SK-N-SH treated with all-trans-retinoic acid at 6 μM for 48 hours (cell line): Measurements from ENCODE around the gene MOCS3.

Source experiments
- ATAC-seq: fragments of 200-7000 bp; cut with Tn5 transposase; 3 replicates; pipeline ENCODE4 v1.9.1; 2020; ENCODE audit warnings: mild to moderate bottlenecking, moderate library complexity
- ARNTL ChIP-seq: fragments of 450-650 bp; formaldehyde crosslinking; IDR thresholded peaks from 2 replicates; pipeline ENCODE4 v1.5.0; 2020; ENCODE audit warnings: low read depth, mild to moderate bottlenecking, moderate library complexity, borderline replicate concordance
- BACH2 ChIP-seq: fragments of 250-450 bp; sonication (Bioruptor Pico); IDR thresholded peaks from 2 replicates; pipeline ENCODE4 v1.9.0; 2021; ENCODE audit warnings: mild to moderate bottlenecking, borderline replicate concordance
- CREB5 ChIP-seq: fragments of 250-450 bp; sonication (Bioruptor Pico); IDR thresholded peaks from 2 replicates; pipeline ENCODE4 v1.5.1; 2020; ENCODE audit warnings: low read depth, mild to moderate bottlenecking, moderate library complexity
- CSDC2 ChIP-seq: fragments of 250-450 bp; sonication (Bioruptor Pico); IDR thresholded peaks from 2 replicates; pipeline ENCODE4 v1.5.0; 2020; ENCODE audit warnings: mild to moderate bottlenecking, moderate library complexity
- ESRRG ChIP-seq: fragments of 250-450 bp; sonication (Bioruptor Pico); IDR thresholded peaks from 2 replicates; pipeline ENCODE4 v1.6.1; 2021; ENCODE audit warnings: mild to moderate bottlenecking
- GLIS3 ChIP-seq: fragments of 250-450 bp; sonication (Bioruptor Pico); IDR thresholded peaks from 2 replicates; pipeline ENCODE4 v1.5.0; 2020; ENCODE audit warnings: mild to moderate bottlenecking, moderate library complexity
- ISL1 ChIP-seq: fragments of 250-450 bp; sonication (Bioruptor Pico); IDR thresholded peaks from 2 replicates; pipeline ENCODE4 v2.1.2; 2022; ENCODE audit warnings: mild to moderate bottlenecking, moderate library complexity
- OSR1 ChIP-seq: fragments of 250-450 bp; sonication (Bioruptor Pico); IDR thresholded peaks from 2 replicates; pipeline ENCODE4 v1.8.0; 2022; ENCODE audit warnings: moderate library complexity, mild to moderate bottlenecking, inconsistent platforms
- PPARA ChIP-seq: fragments of 250-450 bp; sonication (Bioruptor Pico); IDR thresholded peaks from 2 replicates; pipeline ENCODE4 v1.5.0; 2020; ENCODE audit warnings: mild to moderate bottlenecking, borderline replicate concordance
- RARB ChIP-seq: fragments of 250-450 bp; sonication (Bioruptor Pico); IDR thresholded peaks from 2 replicates; pipeline ENCODE4 v1.8.0; 2021; ENCODE audit warnings: mild to moderate bottlenecking, moderate library complexity
- SNAI2 ChIP-seq: fragments of 250-450 bp; sonication (Bioruptor Pico); IDR thresholded peaks from 2 replicates; pipeline ENCODE4 v1.5.0; 2020; ENCODE audit warnings: mild to moderate bottlenecking, moderate library complexity
- TOX ChIP-seq: fragments of 250-450 bp; sonication (Bioruptor Pico); IDR thresholded peaks from 2 replicates; pipeline ENCODE4 v1.8.0; 2021; ENCODE audit warnings: mild to moderate bottlenecking, moderate library complexity, borderline replicate concordance
- ZC3H10 ChIP-seq: fragments of 250-450 bp; sonication (Bioruptor Pico); IDR thresholded peaks from 2 replicates; pipeline ENCODE4 v1.5.1; 2021; ENCODE audit warnings: mild to moderate bottlenecking, moderate library complexity
- ZFP30 ChIP-seq: fragments of 450-650 bp; formaldehyde crosslinking; IDR thresholded peaks from 2 replicates; pipeline ENCODE4 v1.5.0; 2022; ENCODE audit warnings: mild to moderate bottlenecking, moderate library complexity
- ZNF565 ChIP-seq: fragments of 450-650 bp; formaldehyde crosslinking; conservative IDR thresholded peaks from 2 replicates; pipeline ENCODE4 v1.5.0; 2020; ENCODE audit warnings: low read depth, mild to moderate bottlenecking, moderate library complexity
- ZNF8 ChIP-seq: fragments of 450-650 bp; formaldehyde crosslinking; IDR thresholded peaks from 2 replicates; pipeline ENCODE4 v1.5.0; 2020; ENCODE audit warnings: mild to moderate bottlenecking, moderate library complexity
- TF ChIP-seq, protein P1 (sequence below): fragments of 250-450 bp; sonication (Bioruptor Pico); IDR thresholded peaks from 2 replicates; pipeline ENCODE4 v1.5.1; 2021; ENCODE audit warnings: mild to moderate bottlenecking, moderate library complexity
- TF ChIP-seq, protein P2 (sequence below): fragments of 250-450 bp; sonication (Bioruptor Pico); IDR thresholded peaks from 2 replicates; pipeline ENCODE4 v1.5.0; 2020; ENCODE audit warnings: mild to moderate bottlenecking, moderate library complexity
- TF ChIP-seq, protein P3 (sequence below): fragments of 250-450 bp; sonication (Bioruptor Pico); IDR thresholded peaks from 2 replicates; pipeline ENCODE4 v1.8.0; 2020; ENCODE audit warnings: mild to moderate bottlenecking, moderate library complexity, borderline replicate concordance
- TF ChIP-seq, protein P4 (sequence below): fragments of 250-450 bp; sonication (Bioruptor Pico); IDR thresholded peaks from 2 replicates; pipeline ENCODE4 v1.8.0; 2021; ENCODE audit warnings: low read depth, mild to moderate bottlenecking, moderate library complexity, borderline replicate concordance

MOCS3 gene

DNA sequence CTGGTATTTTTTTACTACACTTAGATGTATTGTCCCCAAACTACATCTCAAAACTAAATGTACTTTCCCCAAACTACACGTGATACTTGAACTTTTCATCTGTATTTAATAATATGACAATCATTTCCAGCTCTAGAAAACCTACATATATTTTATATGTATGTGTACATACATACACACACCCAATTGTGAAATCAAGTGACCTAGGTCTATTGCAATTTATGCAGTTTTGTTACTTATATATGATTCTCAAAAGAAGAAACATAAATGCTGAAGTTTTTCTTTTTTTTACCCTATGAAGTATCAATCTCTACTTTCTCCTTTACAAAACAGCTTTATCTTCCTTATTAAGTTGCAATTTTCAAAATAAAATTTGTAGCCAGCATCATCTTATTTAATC lies 32.1 kb upstream of the MOCS3 start:
- TF ChIP-seq ISL1 (no peak), PPARA (CRISPR knock-in tag) (no peak), ZNF565 (no peak), TOX (CRISPR knock-in tag) (no peak), ZC3H10 (CRISPR knock-in tag) (no peak), GLIS3 (CRISPR knock-in tag) (no peak), CREB5 (CRISPR knock-in tag) (no peak)
- TF ChIP-seq, protein P1, sequence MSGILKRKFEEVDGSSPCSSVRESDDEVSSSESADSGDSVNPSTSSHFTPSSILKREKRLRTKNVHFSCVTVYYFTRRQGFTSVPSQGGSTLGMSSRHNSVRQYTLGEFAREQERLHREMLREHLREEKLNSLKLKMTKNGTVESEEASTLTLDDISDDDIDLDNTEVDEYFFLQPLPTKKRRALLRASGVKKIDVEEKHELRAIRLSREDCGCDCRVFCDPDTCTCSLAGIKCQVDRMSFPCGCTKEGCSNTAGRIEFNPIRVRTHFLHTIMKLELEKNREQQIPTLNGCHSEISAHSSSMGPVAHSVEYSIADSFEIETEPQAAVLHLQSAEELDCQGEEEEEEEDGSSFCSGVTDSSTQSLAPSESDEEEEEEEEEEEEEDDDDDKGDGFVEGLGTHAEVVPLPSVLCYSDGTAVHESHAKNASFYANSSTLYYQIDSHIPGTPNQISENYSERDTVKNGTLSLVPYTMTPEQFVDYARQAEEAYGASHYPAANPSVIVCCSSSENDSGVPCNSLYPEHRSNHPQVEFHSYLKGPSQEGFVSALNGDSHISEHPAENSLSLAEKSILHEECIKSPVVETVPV (CRISPR knock-in tag) = no peak
- no peak for ATAC-seq

DNA sequence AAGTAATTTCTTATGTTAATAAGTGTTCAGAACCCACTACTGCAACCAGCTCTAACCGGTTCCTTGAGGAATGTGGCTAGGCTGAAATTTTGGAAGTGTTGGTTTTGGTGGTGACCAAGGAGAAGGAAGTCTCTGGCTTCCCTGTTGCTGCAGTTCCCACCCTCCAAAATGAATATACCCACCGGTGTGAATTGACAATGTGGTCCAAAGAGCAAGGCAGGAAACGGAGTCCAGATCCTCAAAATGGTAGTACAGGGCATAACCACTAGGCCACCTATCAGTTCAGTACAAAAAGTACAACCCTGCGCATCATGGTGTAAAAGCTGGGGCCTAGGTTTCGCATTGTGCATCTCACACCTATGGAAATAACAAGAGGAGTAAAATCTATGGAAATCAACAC lies 30.1 kb upstream of the MOCS3 start:
- ATAC-seq = no peak
- no peak for TF ChIP-seq RARB (CRISPR knock-in tag)
- no peak for TF ChIP-seq ARNTL
- no peak for TF ChIP-seq CSDC2 (CRISPR knock-in tag)
- no peak for TF ChIP-seq BACH2 (CRISPR knock-in tag)
- TF ChIP-seq TOX (CRISPR knock-in tag) = no peak
- no peak for TF ChIP-seq ZC3H10 (CRISPR knock-in tag)
- TF ChIP-seq, all 23 proteins: peak for 0

DNA sequence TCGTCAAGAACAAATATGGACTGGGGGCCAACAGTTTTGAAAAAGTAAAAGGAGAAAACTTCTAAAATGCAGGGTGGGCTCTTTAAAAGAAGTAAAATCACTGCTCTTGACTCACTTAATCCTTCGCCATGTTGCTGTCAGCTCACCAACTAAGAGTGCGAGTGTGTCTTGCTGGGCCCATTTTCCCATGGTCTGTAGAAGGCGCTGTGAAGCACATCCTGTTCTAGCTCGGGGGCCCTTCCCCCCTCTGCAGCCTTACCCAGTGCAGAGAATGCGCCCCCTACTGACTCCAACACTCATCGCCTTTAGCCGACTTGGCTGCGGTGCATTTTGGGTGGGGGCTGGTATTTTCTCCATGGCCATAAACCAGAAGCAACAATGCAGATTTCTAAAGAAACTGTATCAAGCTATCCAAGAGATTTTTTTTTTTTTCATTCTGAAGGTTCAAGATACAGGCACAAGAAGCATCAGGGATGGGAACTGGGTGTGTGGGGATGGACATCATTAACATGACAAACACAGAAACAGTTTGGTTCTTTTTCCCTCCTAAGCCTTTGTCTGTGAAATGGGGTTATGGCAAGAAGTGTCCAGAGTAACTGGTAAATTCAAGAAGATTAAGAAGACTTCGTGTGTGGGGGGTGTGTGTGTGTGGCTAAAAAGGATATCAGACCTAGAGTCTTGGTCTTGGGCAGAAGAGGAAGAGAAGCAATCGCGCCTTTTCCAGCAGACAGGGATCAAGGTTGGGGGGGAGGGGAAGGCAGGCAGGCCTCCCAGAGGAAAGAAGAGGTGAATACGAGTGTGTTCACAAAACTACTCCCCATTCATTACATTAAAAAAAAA lies 29.1 kb upstream of the MOCS3 start:
- peak; percentile 82 for ATAC-seq

DNA sequence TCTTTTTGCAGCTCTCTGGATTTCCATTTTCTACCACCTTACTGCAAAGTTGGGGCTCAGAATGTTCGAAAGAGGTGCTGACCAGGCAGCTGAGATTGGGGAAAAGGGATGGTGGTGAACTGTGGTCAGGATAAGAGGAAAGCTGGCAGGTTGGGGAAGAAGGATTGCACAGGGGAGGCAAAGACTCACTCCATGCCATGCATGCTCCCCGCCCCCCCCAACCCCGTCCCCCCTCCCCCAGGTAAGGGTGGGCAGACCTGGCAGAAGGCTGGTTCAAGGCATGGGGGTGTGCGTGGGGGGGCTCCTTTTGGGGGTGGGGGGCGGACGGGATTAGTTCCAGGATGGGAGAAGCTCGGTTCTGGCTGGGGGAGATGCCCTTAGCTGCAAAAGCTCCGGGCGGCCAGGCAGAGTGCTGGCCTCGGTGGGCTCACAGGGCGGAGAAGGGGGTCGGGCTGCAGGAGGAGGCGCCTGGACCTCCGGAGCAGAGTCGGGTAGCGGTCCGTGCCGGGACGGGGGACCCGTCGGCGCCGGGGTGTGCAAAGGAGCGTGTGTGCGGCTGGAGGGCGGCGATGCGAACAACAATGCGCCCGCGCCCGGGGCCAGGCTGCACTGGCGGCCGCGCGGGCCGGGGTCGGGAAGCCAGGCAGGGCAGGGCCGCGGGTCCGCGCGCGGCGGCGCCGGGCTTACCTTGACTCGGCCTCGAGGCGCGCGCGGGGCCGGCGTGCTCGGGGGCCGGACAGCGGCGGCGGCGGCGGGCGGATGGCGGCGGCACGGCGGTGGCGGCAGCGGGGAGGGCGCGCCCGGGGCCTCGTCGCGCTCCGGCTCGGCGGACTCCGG lies 28.3 kb upstream of the MOCS3 start:
- ATAC-seq = peak; percentile 10; the same call in 2 of the 3 replicates
- TF ChIP-seq ZFP30 (CRISPR knock-in tag) (no peak), CSDC2 (CRISPR knock-in tag) (no peak), ISL1 (no peak), SNAI2 (CRISPR knock-in tag) (no peak), TOX (CRISPR knock-in tag) (no peak), RARB (CRISPR knock-in tag) (no peak), ESRRG (CRISPR knock-in tag) (no peak), PPARA (CRISPR knock-in tag) (no peak), ARNTL (no peak), OSR1 (no peak)
- TF ChIP-seq, protein P2, sequence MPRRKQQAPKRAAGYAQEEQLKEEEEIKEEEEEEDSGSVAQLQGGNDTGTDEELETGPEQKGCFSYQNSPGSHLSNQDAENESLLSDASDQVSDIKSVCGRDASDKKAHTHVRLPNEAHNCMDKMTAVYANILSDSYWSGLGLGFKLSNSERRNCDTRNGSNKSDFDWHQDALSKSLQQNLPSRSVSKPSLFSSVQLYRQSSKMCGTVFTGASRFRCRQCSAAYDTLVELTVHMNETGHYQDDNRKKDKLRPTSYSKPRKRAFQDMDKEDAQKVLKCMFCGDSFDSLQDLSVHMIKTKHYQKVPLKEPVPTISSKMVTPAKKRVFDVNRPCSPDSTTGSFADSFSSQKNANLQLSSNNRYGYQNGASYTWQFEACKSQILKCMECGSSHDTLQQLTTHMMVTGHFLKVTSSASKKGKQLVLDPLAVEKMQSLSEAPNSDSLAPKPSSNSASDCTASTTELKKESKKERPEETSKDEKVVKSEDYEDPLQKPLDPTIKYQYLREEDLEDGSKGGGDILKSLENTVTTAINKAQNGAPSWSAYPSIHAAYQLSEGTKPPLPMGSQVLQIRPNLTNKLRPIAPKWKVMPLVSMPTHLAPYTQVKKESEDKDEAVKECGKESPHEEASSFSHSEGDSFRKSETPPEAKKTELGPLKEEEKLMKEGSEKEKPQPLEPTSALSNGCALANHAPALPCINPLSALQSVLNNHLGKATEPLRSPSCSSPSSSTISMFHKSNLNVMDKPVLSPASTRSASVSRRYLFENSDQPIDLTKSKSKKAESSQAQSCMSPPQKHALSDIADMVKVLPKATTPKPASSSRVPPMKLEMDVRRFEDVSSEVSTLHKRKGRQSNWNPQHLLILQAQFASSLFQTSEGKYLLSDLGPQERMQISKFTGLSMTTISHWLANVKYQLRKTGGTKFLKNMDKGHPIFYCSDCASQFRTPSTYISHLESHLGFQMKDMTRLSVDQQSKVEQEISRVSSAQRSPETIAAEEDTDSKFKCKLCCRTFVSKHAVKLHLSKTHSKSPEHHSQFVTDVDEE (CRISPR knock-in tag) = no peak
- TF ChIP-seq, protein P3, sequence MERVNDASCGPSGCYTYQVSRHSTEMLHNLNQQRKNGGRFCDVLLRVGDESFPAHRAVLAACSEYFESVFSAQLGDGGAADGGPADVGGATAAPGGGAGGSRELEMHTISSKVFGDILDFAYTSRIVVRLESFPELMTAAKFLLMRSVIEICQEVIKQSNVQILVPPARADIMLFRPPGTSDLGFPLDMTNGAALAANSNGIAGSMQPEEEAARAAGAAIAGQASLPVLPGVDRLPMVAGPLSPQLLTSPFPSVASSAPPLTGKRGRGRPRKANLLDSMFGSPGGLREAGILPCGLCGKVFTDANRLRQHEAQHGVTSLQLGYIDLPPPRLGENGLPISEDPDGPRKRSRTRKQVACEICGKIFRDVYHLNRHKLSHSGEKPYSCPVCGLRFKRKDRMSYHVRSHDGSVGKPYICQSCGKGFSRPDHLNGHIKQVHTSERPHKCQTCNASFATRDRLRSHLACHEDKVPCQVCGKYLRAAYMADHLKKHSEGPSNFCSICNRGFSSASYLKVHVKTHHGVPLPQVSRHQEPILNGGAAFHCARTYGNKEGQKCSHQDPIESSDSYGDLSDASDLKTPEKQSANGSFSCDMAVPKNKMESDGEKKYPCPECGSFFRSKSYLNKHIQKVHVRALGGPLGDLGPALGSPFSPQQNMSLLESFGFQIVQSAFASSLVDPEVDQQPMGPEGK (CRISPR knock-in tag) = no peak
- TF ChIP-seq, protein P4, sequence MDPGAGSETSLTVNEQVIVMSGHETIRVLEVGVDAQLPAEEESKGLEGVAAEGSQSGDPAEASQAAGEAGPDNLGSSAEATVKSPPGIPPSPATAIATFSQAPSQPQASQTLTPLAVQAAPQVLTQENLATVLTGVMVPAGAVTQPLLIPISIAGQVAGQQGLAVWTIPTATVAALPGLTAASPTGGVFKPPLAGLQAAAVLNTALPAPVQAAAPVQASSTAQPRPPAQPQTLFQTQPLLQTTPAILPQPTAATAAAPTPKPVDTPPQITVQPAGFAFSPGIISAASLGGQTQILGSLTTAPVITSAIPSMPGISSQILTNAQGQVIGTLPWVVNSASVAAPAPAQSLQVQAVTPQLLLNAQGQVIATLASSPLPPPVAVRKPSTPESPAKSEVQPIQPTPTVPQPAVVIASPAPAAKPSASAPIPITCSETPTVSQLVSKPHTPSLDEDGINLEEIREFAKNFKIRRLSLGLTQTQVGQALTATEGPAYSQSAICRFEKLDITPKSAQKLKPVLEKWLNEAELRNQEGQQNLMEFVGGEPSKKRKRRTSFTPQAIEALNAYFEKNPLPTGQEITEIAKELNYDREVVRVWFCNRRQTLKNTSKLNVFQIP (CRISPR knock-in tag) = no peak

More for the DNA sequence above, 29.1 kb upstream of the MOCS3 start:
- TF ChIP-seq ZNF8 (CRISPR knock-in tag) (no peak), GLIS3 (CRISPR knock-in tag) (0 out of 2 replicates have a peak, but pooled peaks have one; percentile 8)
- TF ChIP-seq, protein P3 (CRISPR knock-in tag) = 0 out of 2 replicates have a peak, but pooled peaks have one; percentile 47
